MM.1S (cell line): ENCODE results near the gene COPG2.

Experiments
- EZH2 ChIP-seq: fragments of 300-600 bp; sonication (generic); optimal IDR thresholded peaks from 2 replicates; pipeline ENCODE3; 2017; ENCODE audit warnings: low read depth, mild to moderate bottlenecking, antibody characterized with exemption, low read length, mixed read lengths
- TF ChIP-seq, protein P1 (sequence below): fragments of 300-600 bp; sonication (generic); IDR thresholded peaks from 2 replicates; pipeline ENCODE4 v1.5.1; 2016; ENCODE audit warnings: antibody characterized with exemption, low read length, mixed read lengths

GRCh38 chr7:130468612-130469011, 199.9 kb downstream of the COPG2 start:
- TF ChIP-seq, protein P1, sequence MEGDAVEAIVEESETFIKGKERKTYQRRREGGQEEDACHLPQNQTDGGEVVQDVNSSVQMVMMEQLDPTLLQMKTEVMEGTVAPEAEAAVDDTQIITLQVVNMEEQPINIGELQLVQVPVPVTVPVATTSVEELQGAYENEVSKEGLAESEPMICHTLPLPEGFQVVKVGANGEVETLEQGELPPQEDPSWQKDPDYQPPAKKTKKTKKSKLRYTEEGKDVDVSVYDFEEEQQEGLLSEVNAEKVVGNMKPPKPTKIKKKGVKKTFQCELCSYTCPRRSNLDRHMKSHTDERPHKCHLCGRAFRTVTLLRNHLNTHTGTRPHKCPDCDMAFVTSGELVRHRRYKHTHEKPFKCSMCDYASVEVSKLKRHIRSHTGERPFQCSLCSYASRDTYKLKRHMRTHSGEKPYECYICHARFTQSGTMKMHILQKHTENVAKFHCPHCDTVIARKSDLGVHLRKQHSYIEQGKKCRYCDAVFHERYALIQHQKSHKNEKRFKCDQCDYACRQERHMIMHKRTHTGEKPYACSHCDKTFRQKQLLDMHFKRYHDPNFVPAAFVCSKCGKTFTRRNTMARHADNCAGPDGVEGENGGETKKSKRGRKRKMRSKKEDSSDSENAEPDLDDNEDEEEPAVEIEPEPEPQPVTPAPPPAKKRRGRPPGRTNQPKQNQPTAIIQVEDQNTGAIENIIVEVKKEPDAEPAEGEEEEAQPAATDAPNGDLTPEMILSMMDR, result no peak
- no peak for TF ChIP-seq EZH2
